ENCODE data around the gene MRPL55.

Gene MRPL55

DNA sequence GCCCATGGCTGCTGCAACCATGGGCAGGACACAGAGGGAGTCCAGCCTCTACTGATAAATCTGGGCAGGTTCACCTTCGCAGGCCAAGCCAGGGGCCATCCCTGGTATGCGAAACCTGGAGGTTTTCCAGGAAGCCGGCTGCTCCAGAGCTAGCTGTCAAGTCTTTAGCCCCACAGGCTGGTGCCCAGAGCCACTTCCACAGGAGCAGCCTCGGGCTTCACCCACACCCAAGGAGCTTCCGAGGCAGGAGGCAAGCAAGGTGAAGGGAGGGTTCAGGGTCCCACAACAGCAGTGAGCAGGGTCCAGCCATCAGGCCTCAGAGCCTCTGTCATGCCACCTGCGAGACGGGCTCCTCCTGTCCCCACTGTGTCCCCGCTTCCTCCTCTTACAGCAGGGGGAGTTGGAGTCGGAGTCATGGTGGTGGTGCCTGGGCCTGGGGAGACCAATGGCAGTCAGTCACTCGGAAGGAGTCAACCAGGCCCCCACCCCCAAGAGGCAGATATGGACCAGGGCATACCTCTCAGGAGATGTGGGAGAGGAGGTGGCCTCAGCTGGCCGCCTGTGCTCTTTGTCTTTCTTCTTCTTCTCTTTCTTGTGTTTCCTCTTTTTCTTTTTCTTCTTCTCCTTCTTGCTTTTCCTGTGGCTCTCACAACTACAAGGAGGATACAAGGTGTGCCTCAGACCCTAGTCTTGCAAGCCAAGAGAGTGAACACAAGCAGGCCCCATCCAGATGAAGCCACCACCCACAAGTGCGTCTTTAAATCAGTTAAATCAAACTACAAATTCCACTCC lies 8.1 kb downstream of the MRPL55 start:
- DNase-seq (ENCODE audit: low read depth), result no peak

DNA sequence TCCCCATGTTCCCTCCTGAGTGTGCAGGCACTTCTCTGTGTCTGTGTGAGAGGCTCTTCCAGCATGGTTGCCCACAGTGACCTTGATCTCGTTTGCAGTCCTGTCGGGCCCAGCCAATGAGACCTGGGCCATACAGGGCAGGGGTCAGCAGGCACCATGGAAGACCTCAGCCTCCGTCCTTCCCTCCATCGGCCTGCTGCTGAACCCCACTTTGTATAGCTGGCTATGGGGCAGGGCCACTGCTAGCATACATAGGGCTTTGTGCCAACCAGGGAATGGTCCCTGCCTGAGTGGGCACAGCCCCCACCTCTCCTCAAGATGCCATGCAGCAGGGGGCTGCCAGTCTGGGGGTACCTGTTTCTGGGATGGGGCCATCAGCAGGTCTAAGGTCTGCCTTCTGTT lies 9.8 kb downstream of the MRPL55 start:
- no peak for DNase-seq (ENCODE audit: low read depth)

GRCh38 chr1:228098323-228098931 lies 10.7 kb downstream of the MRPL55 start:
- no peak for DNase-seq (ENCODE audit: low read depth)

- DNase-seq (ENCODE audit: low read depth), result no peak
These were observed 11.6 kb downstream of the MRPL55 start for GRCh38 chr1:228097333-228098081.

- no peak for DNase-seq (ENCODE audit: low read depth)
These were observed 12.4 kb downstream of the MRPL55 start for GRCh38 chr1:228096416-228097332.

DNA sequence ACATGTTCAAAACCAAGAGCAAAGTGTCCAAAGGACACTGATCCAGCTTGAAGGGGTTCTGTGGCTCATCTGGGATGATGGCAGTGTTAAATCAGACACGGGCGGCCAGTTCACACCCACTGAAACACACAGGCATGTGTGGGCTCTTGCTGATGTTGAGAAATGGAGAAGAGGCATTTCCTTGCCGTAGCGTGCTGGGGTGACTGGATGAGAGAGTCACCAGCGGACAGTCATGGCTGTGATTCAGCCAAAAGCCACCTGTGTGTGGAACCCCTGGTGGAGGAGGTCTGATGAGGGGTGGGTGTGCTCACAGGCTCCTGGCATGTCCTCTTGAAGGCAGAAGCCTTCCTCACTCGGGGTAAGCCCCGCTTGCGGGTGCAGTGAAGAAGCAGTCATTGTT lies 13.2 kb downstream of the MRPL55 start:
- no peak for DNase-seq (ENCODE audit: low read depth)

- no peak for DNase-seq (ENCODE audit: low read depth)
These were observed 13.9 kb downstream of the MRPL55 start for GRCh38 chr1:228095161-228095560.

- DNase-seq (ENCODE audit: low read depth), result no peak
These were observed 14.6 kb downstream of the MRPL55 start for GRCh38 chr1:228094432-228095016.

DNA sequence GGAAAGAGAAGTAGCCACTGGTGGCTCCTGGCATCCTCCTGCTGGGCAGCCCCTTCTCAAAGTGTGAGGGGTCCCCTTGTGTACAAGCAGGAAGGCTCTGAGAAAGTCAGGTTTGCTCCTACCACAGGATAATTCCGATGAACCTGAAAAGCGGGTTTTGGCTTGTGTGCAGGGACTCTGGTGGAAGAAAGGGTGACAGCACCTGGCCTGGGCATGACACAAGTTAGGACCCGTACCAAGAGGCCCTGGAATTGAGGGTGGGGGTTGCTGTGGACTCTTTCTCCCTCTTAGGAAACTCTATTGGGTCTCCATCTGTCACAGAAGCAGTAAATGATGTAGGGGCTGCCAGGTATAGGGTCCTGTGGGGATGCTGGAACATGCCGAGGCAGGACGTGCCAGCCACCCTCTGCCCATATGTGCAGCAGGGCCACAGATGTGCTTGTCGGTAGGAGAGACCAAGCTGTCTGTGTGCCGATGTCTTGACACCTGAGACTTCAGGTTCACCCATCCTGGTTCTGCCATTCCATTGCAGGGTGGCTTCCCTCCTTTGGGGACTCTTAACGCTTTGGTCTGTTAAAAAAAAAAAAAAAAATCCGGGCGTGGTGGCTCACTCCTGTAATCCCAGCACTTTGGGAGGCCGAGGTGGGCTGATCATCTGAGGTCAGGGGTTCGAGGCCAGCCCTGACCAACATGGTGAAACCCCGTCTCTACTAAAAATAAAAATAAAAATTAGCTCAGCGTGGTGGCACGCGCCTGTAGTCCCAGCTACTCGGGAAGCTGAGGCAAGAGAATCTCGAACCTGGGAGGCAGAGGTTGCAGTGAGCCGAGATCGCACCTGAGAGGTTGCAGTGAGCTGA lies 15.8 kb downstream of the MRPL55 start:
- DNase-seq (ENCODE audit: low read depth), result no peak

GRCh38 chr1:228092342-228093049 lies 16.6 kb downstream of the MRPL55 start:
- DNase-seq (ENCODE audit: low read depth), result no peak

DNA sequence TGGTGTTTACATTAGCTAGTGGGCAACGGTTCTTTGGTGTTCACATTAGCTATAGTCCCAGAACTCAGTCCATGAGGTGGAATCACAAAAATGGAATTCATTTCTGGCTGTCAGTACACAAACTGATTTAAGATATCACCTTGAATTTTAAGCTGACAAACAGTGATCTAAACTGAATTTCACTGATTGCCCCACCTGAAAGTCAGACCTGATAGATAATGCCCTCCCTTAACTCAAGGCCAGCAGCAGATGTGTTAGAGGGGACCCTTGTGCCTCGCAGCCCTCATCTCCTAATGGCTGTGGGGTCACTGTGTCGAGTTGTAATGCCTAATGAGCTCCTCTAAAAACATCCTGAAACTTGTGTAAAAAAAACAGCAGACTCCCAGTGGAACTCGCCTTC lies 18.0 kb downstream of the MRPL55 start:
- no peak for DNase-seq (ENCODE audit: low read depth)

GRCh38 chr1:228090613-228091081 lies 18.5 kb downstream of the MRPL55 start:
- no peak for DNase-seq (ENCODE audit: low read depth)

- DNase-seq (ENCODE audit: low read depth), result no peak
These were observed 19.3 kb downstream of the MRPL55 start for GRCh38 chr1:228089519-228090380.

- no peak for DNase-seq (ENCODE audit: low read depth)
These were observed 20.3 kb downstream of the MRPL55 start for GRCh38 chr1:228088586-228089498.

DNA sequence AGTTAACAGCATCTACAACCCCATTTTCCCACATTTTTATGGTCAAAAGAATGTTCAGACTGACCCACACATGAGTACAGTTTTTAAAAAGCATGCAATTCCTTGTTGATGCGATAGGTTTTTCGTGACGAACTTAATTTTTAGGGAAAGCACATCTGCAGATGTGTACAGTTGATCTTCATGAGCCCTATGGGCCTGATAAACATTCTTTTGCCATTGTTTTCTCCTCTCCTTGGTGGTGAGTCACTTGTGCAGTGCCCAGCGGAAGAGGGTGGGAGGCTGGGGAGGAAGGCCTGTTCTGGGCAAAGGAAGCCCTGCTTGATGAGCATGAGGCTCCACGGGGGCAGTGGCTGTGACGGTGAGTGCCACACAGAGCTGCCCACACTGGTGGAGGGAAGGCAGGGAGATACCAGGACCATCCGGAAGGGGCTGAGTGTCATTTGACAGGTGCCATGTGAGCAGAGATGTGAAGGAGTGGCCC lies 21.3 kb downstream of the MRPL55 start:
- DNase-seq (ENCODE audit: low read depth), result no peak

GRCh38 chr1:228085287-228085951 lies 23.7 kb downstream of the MRPL55 start:
- DNase-seq (ENCODE audit: low read depth), result no peak

DNA sequence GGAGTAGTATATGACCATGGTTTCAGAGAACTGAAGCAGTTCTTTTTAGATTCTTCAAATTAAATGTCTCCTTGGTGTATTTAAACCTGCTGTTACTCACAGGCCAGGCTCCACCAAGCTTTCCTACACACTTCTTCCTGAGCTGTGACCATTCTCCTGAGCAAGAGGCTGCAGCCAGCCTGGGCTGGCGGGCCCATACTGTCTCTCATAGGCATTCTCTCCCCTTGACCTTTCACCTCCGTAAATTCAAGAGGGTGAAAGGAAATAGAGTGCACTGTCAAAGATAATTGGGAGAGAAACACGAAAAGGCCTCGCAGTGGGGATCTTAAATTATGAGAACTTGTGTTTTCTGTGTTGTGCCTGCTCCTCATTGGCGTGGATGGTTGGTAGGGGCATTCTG lies 24.3 kb downstream of the MRPL55 start:
- no peak for DNase-seq (ENCODE audit: low read depth)

Data from T-helper 22 cell (primary cell).